KG1 (cell line): ENCODE measurements around the gene USP38.

Source experiments
- DNase-seq: peaks from one replicate; lab custom pipeline; 2025; lab: John Stamatoyannopoulos, UW

USP38 gene

GRCh38 chr4:143270256-143270838 lies 85.6 kb downstream of the USP38 start:
- DNase-seq: no peak
